Endothelial cell of umbilical vein (primary cell): ENCODE results near the gene RPE. TPM values are rescaled to one million over a fixed set of nuclear protein-coding genes. Genes with fewer than 3 reads are reported as not detected.

Experiments
- BruUV-seq: library from RNA; stranded (reverse); fragments of 400-500 nt; replicated peaks from 2 replicates; lab custom pipeline; 2021; lab: Mats Ljungman, UMichigan
- CTCF ChIA-PET: fragments of 300-600, 350-600 bp; sonication (Branson Sonifier 250); formaldehyde crosslinking; loops from one replicate; lab custom pipeline; 2021; ENCODE audit warnings: antibody characterized with exemption, inconsistent platforms; lab: Charles Lee
- POLR2A ChIA-PET: fragments of 300-600, 350-600 bp; sonication (Branson Sonifier 250); formaldehyde crosslinking; loops from one replicate; lab custom pipeline; 2021; ENCODE audit warnings: antibody characterized with exemption, inconsistent platforms; lab: Charles Lee
- DNase-seq: peaks from one replicate; pipeline ENCODE4 v3.0.0-alpha.2; 2011; ENCODE audit warnings: low read depth, low spot score
- FAIRE-seq: peaks from 2 replicates; lab custom pipeline; 2011; peaks lifted over from hg19 to GRCh38; lab: Jason Lieb, UNC
- H2AFZ ChIP-seq: 2 replicates; pipeline ENCODE4 v1.6.0; 2012; ENCODE audit warnings: low read depth, low read length, control low read depth, inconsistent platforms
- H3K27ac ChIP-seq: 2 replicates; pipeline ENCODE4 v1.5.1; 2011; ENCODE audit warnings: low read depth, mild to moderate bottlenecking, control low read depth, low read length, moderate library complexity; ENCODE audit not compliant: insufficient read depth
- H3K27me3 ChIP-seq, 2 experiments: 2 replicates each; pipeline versions ENCODE4 v1.6.0 to v1.6.1; 2011; ENCODE audit warnings: low read length in 2 of 2, mixed read lengths in 1 of 2; ENCODE audit not compliant: control insufficient read depth in 2 of 2, insufficient read depth in 2 of 2
- H3K36me3 ChIP-seq, 2 experiments: 2 replicates in 1 of 2; 3 replicates in 1 of 2; pipeline ENCODE4 v1.5.1; 2011; ENCODE audit warnings: low read length in 2 of 2, mild to moderate bottlenecking in 1 of 2, moderate library complexity in 1 of 2; ENCODE audit not compliant: control insufficient read depth in 2 of 2, insufficient read depth in 2 of 2; ENCODE audit errors: extremely low read depth in 1 of 2
- H3K4me1 ChIP-seq: 3 replicates; pipeline ENCODE4 v1.5.1; 2011; ENCODE audit warnings: mild to moderate bottlenecking, low read length; ENCODE audit not compliant: control insufficient read depth, insufficient read depth; ENCODE audit errors: extremely low read depth
- H3K4me2 ChIP-seq: 2 replicates; pipeline ENCODE4 v1.6.1; 2011; ENCODE audit warnings: low read length, control low read depth, mixed read lengths; ENCODE audit not compliant: insufficient read depth
- H3K4me3 ChIP-seq, 3 experiments: fragments of 200-600 bp in 1 of 3; sonication (generic), shearing (Covaris generic) in 1 of 3; replicated peaks in 1 of 3; 2 replicates each; pipeline ENCODE4 v1.5.1; 2011 to 2016; ENCODE audit warnings: control low read depth in 3 of 3, low read length in 3 of 3, mild to moderate bottlenecking in 2 of 3, inconsistent platforms in 1 of 3, low read depth in 1 of 3, moderate library complexity in 1 of 3; ENCODE audit not compliant: insufficient read depth in 1 of 3
- H3K79me2 ChIP-seq: 2 replicates; pipeline ENCODE4 v1.6.0; 2012; ENCODE audit warnings: low read length, inconsistent platforms; ENCODE audit not compliant: control insufficient read depth, insufficient read depth
- H3K9ac ChIP-seq: replicated peaks from 2 replicates; pipeline ENCODE3; 2011; ENCODE audit warnings: low read length, control low read depth; ENCODE audit not compliant: insufficient read depth; ENCODE audit errors: extremely low read depth
- H3K9me1 ChIP-seq: replicated peaks from 3 replicates; pipeline ENCODE4 v1.6.0; 2011; ENCODE audit warnings: mild to moderate bottlenecking, low read length; ENCODE audit not compliant: control insufficient read depth, insufficient read depth; ENCODE audit errors: extremely low read depth
- H3K9me3 ChIP-seq: replicated peaks from 2 replicates; pipeline ENCODE4 v1.5.1; 2012; ENCODE audit warnings: low read length, inconsistent platforms; ENCODE audit not compliant: control insufficient read depth, insufficient read depth
- H4K20me1 ChIP-seq: replicated peaks from 2 replicates; pipeline ENCODE3; 2011; ENCODE audit warnings: mild to moderate bottlenecking, low read length; ENCODE audit not compliant: control insufficient read depth, insufficient read depth; ENCODE audit errors: extremely low read depth
- CTCF ChIP-seq, 2 donors: IDR thresholded peaks; 1 replicate in 1 of 2; 2 replicates in 1 of 2; pipeline ENCODE4 v1.5.1; 2011; ENCODE audit warnings: low read length in 2 of 2, mild to moderate bottlenecking in 2 of 2, moderate library complexity in 2 of 2, control low read depth in 1 of 2, inconsistent platforms in 1 of 2, low read depth in 1 of 2; ENCODE audit not compliant: insufficient read depth in 1 of 2; ENCODE audit errors: extremely low read depth in 1 of 2
- EZH2 ChIP-seq: IDR thresholded peaks from 2 replicates; pipeline ENCODE4 v1.6.1; 2012; ENCODE audit warnings: borderline replicate concordance, low read depth, mild to moderate bottlenecking, moderate library complexity, low read length, inconsistent platforms; ENCODE audit not compliant: severe bottlenecking
- FOS ChIP-seq: IDR thresholded peaks from 2 replicates; pipeline ENCODE4 v1.6.1; 2011; ENCODE audit warnings: mild to moderate bottlenecking, low read length, moderate library complexity, borderline replicate concordance; ENCODE audit not compliant: insufficient read depth
- GATA2 ChIP-seq: IDR thresholded peaks from 2 replicates; pipeline ENCODE4 v1.7.0; 2011; ENCODE audit warnings: low read depth, mild to moderate bottlenecking, moderate library complexity, mixed read lengths, low read length; ENCODE audit not compliant: insufficient read length, insufficient read depth
- JUN ChIP-seq: IDR thresholded peaks from 2 replicates; pipeline ENCODE4 v1.6.1; 2011; ENCODE audit warnings: borderline replicate concordance, low read depth; ENCODE audit not compliant: insufficient read length, insufficient read depth
- MAX ChIP-seq: IDR thresholded peaks from 2 replicates; pipeline ENCODE4 v1.6.1; 2011; ENCODE audit not compliant: insufficient read depth, insufficient read length
- MYC ChIP-seq: IDR thresholded peaks from one replicate; pipeline ENCODE4 v1.6.1; 2011; ENCODE audit warnings: mild to moderate bottlenecking, low read depth, low read length
- POLR2A ChIP-seq: IDR thresholded peaks from 2 replicates; pipeline ENCODE4 v1.6.1; 2012; ENCODE audit warnings: low read depth, mild to moderate bottlenecking, control low read depth, low read length
- POLR2AphosphoS5 ChIP-seq: IDR thresholded peaks from 2 replicates; pipeline ENCODE4 v1.6.1; 2012; ENCODE audit warnings: low read depth, mild to moderate bottlenecking, control low read depth, low read length, moderate library complexity; ENCODE audit not compliant: insufficient read depth
- dilution Hi-C: fragments of 300-500 bp; cut with MboI; formaldehyde crosslinking; loops from one replicate; pipeline ENCODE4 v1.15.0; 2019; ENCODE audit warnings: low sequenced_read_pairs; ENCODE audit not compliant: extremely low pct_ligation_motif_present
- intact Hi-C: fragments of 100-400 bp; cut with micrococcal nuclease; formaldehyde crosslinking; loops from one replicate; pipeline ENCODE4 v1.10.0; 2022
- polyA plus RNA-seq, 4 experiments: library from polyadenylated mRNA; depleted of rRNA in 3 of 4; stranded (reverse) in 3 of 4; unstranded in 1 of 4; fragments of >200 nt; gene quantifications; 2 replicates each; pipeline versions ENCODE4 v1.2.1 to v1.2.3, GENCODE V29; 2011 to 2012; ENCODE audit warnings: missing spikeins in 1 of 4
- total RNA-seq: library from RNA; stranded (reverse); gene quantifications from 2 replicates; pipeline ENCODE4 v1.2.3, GENCODE V29; 2021

Gene RPE
- total and polyA plus RNA-seq, 2 donors (not counting 3 experiments of a cell fraction or from before 2014, with no cell fraction given), result 60.7 to 97.4 TPM

GRCh38 chr2:210050885-210051284, 48.4 kb downstream of the RPE start:
- H3K79me2 ChIP-seq, result no peaks in the 10 kb centered on the region
- H3K4me2 ChIP-seq, result no peak overlapping the region
- no peak overlapping the region for H3K27ac ChIP-seq
- CTCF ChIA-PET, result no interaction called here
- H3K9me3 ChIP-seq, result no peaks in the 10 kb centered on the region
- H4K20me1 ChIP-seq, result no peaks in the 10 kb centered on the region
- FAIRE-seq, result no peak
- intact Hi-C loops, result loop anchor here (5.0 kb wide), 1 partner anchor 356 kb away; no protein-coding TSS in a partner anchor
- no peak overlapping the region for H3K4me3 ChIP-seq
- H3K9me1 ChIP-seq, result no peaks in the 10 kb centered on the region
- no peaks in the 10 kb centered on the region for H3K4me1 ChIP-seq
- H3K9ac ChIP-seq, result no peak overlapping the region
- H3K36me3 ChIP-seq, result no peaks in the 10 kb centered on the region
- POLR2A ChIA-PET, result no interaction called here
- no peak for DNase-seq
- TF ChIP-seq POLR2A (no peak), MYC (no peak), FOS (no peak), JUN (no peak), GATA2 (no peak), EZH2 (no peak), CTCF (IDR thresholded peaks at IDR 0.05; ENCODE audit: extremely low read depth in 1 of 2, insufficient read depth in 1 of 2, low read depth in 1 of 2, low read length in 2 of 2) (no peak), POLR2AphosphoS5 (no peak), MAX (no peak)
- no TSS peak for BruUV-seq
- no peak overlapping the region for H2AFZ ChIP-seq
- dilution Hi-C loops, result no loop called here
- no peaks in the 10 kb centered on the region for H3K27me3 ChIP-seq
